Esophagus muscularis mucosa (tissue), 4 donors: ENCODE data around the gene BACE2. TPM values are rescaled to one million over a fixed set of nuclear protein-coding genes. Genes with fewer than 3 reads are reported as not detected.

Experiments used
- DNase-seq: peaks from one replicate; pipeline ENCODE4 v3.0.0-alpha.2; 2017; ENCODE audit errors: extremely low spot score
- H3K27ac ChIP-seq, 4 donors: fragments of 200-600 bp; sonication (generic); replicated peaks in 1 of 4; 1 replicate in 3 of 4; 2 replicates in 1 of 4; pipeline ENCODE4 v1.5.1; 2016 to 2019; ENCODE audit warnings: mild to moderate bottlenecking in 1 of 4
- H3K27me3 ChIP-seq, 4 donors: fragments of 200-600 bp; sonication (generic); one replicate each; pipeline versions ENCODE4 v1.5.1 to v1.6.0; 2016 to 2019
- H3K36me3 ChIP-seq, 4 donors: fragments of 200-600 bp; sonication (generic); one replicate each; pipeline ENCODE4 v1.5.1; 2016 to 2019
- H3K4me1 ChIP-seq, 4 donors: fragments of 200-600 bp; sonication (generic); one replicate each; pipeline ENCODE4 v1.5.1; 2016 to 2019
- H3K4me3 ChIP-seq, 4 donors: fragments of 200-600 bp; sonication (generic); 1 replicate in 2 of 4; 2 replicates in 2 of 4; pipeline ENCODE4 v1.5.1; 2016 to 2019; ENCODE audit warnings: mild to moderate bottlenecking in 4 of 4, moderate library complexity in 1 of 4
- H3K9me3 ChIP-seq, 4 donors: fragments of 200-600 bp; sonication (generic); 1 replicate in 3 of 4; 2 replicates in 1 of 4; pipeline ENCODE4 v1.5.1; 2016 to 2019
- CTCF ChIP-seq, 3 experiments: fragments of 200-600 bp in 2 of 3; fragments of 450-650 bp in 1 of 3; sonication (generic) in 2 of 3; IDR thresholded peaks; one replicate each; pipeline ENCODE4 v1.5.1; 2017 to 2019; ENCODE audit warnings: antibody characterized with exemption in 3 of 3, mild to moderate bottlenecking in 2 of 3, moderate library complexity in 1 of 3
- EP300 ChIP-seq: sonication (generic); formaldehyde crosslinking; IDR thresholded peaks from one replicate; pipeline ENCODE4 v1.6.1; 2017; ENCODE audit warnings: antibody characterized with exemption
- POLR2A ChIP-seq: fragments of 450-650 bp; IDR thresholded peaks from one replicate; pipeline ENCODE4 v1.6.1; 2017; ENCODE audit warnings: antibody characterized with exemption, moderate library complexity, mild to moderate bottlenecking, low read depth
- POLR2AphosphoS5 ChIP-seq, 2 donors: sonication (generic); formaldehyde crosslinking; IDR thresholded peaks; one replicate each; pipeline ENCODE4 v1.6.1; 2017; ENCODE audit warnings: antibody characterized with exemption in 2 of 2
- WGBS: methylation state at CpG from one replicate; pipeline ENCODE4 v1.1.5; 2018; 5-methylcytosine and 5-hydroxymethylcytosine counted together
- intact Hi-C: fragments of 100-400 bp; cut with DNase I; formaldehyde crosslinking; loops from one replicate; pipeline ENCODE4 v1.15.1; 2023
- total RNA-seq, 4 donors: library from RNA; depleted of rRNA; stranded (reverse); fragments of >200 nt; gene quantifications; one replicate each; pipeline versions ENCODE4 v1.1.0 to v1.2.1, GENCODE V29; 2016

The BACE2 gene
- total RNA-seq, 4 donors from 2014 or later, result 44.9 to 61.6 (median 58.2) TPM

- intact Hi-C loops, result no loop called here
- peaks cover 0 to 28% (median 3%) of the 10 kb centered on the region in 4 donors for H3K27me3 ChIP-seq
- peaks cover under 1 to 3% (median 2%) of the 10 kb centered on the region in 4 donors for H3K4me1 ChIP-seq
- no peak for DNase-seq
- TF ChIP-seq EP300 (no peak), CTCF (IDR thresholded peaks at IDR 0.05) (no peak), POLR2A (no peak), POLR2AphosphoS5 (IDR thresholded peaks at IDR 0.05) (no peak)
- no peaks in the 10 kb centered on the region for H3K9me3 ChIP-seq
- H3K27ac ChIP-seq, result no peak overlapping the region
- WGBS, result 78% methylated on average over 13 of the region's 13 CpGs
- no peak overlapping the region for H3K4me3 ChIP-seq
- no peaks in the 10 kb centered on the region for H3K36me3 ChIP-seq
Measured at GRCh38 chr21:41147096-41147978, 20.6 kb upstream of the BACE2 start.

GRCh38 chr21:41147979-41148355 is 20.0 kb upstream of the BACE2 start:
- peaks cover 0 to 28% (median 3%) of the 10 kb centered on the region in 4 donors for H3K27me3 ChIP-seq
- no peaks in the 10 kb centered on the region for H3K4me1 ChIP-seq
- no peak overlapping the region for H3K4me3 ChIP-seq
- no peaks in the 10 kb centered on the region for H3K9me3 ChIP-seq
- TF ChIP-seq POLR2A, result no peak
- no peak for TF ChIP-seq CTCF (IDR thresholded peaks at IDR 0.05)
- no peak for TF ChIP-seq POLR2AphosphoS5 (IDR thresholded peaks at IDR 0.05)
- TF ChIP-seq EP300, result no peak
- intact Hi-C loops, result no loop called here
- WGBS, result 77% methylated on average over 6 of the region's 6 CpGs
- no peak overlapping the region for H3K27ac ChIP-seq
- H3K36me3 ChIP-seq, result no peaks in the 10 kb centered on the region
- no peak for DNase-seq

GRCh38 chr21:41148798-41149197 is 19.2 kb upstream of the BACE2 start:
- H3K36me3 ChIP-seq, result no peaks in the 10 kb centered on the region
- H3K27ac ChIP-seq, result no peak overlapping the region
- intact Hi-C loops, result no loop called here
- no peak for DNase-seq
- no peaks in the 10 kb centered on the region for H3K9me3 ChIP-seq
- TF ChIP-seq CTCF (IDR thresholded peaks at IDR 0.05) (no peak), POLR2A (no peak), POLR2AphosphoS5 (IDR thresholded peaks at IDR 0.05) (no peak)
- no peak overlapping the region for H3K4me3 ChIP-seq
- 92% methylated on average over 11 of the region's 11 CpGs for WGBS
- H3K27me3 ChIP-seq, result peaks cover 0 to 28% (median 3%) of the 10 kb centered on the region in 4 donors
- H3K4me1 ChIP-seq, result no peaks in the 10 kb centered on the region

GRCh38 chr21:41149199-41149598 is 18.8 kb upstream of the BACE2 start:
- H3K4me3 ChIP-seq, result no peak overlapping the region
- WGBS, result 73% methylated on average over 6 of the region's 6 CpGs
- H3K27ac ChIP-seq, result no peak overlapping the region
- TF ChIP-seq POLR2AphosphoS5 (IDR thresholded peaks at IDR 0.05) (no peak), EP300 (no peak)
- no peak for DNase-seq
- H3K9me3 ChIP-seq, result no peaks in the 10 kb centered on the region
- H3K36me3 ChIP-seq, result no peaks in the 10 kb centered on the region
- peaks cover 0 to 28% (median 3%) of the 10 kb centered on the region in 4 donors for H3K27me3 ChIP-seq
- intact Hi-C loops, result no loop called here
- no peaks in the 10 kb centered on the region for H3K4me1 ChIP-seq

GRCh38 chr21:41152147-41152546 is 15.8 kb upstream of the BACE2 start:
- intact Hi-C loops, result no loop called here
- Histone ChIP-seq H3K27ac (no peak overlapping the region), H3K4me3 (no peak overlapping the region), H3K4me1 (no peaks in the 10 kb centered on the region), H3K9me3 (no peaks in the 10 kb centered on the region), H3K36me3 (no peaks in the 10 kb centered on the region), H3K27me3 (peaks cover 0 to 28% (median 2%) of the 10 kb centered on the region in 4 donors)
- 39% methylated on average over 1 of the region's 1 CpG for WGBS
- DNase-seq, result no peak
- TF ChIP-seq CTCF (IDR thresholded peaks at IDR 0.05) (no peak), POLR2A (no peak), EP300 (no peak), POLR2AphosphoS5 (IDR thresholded peaks at IDR 0.05) (no peak)
